Measurements from ENCODE around the gene SLFNL1. TPM values are rescaled to one million over a fixed set of nuclear protein-coding genes. Genes with fewer than 3 reads are reported as not detected.

The SLFNL1 gene
- total RNA-seq, 2 experiments from 2014 or later = 0.55 to 0.60 TPM

DNA sequence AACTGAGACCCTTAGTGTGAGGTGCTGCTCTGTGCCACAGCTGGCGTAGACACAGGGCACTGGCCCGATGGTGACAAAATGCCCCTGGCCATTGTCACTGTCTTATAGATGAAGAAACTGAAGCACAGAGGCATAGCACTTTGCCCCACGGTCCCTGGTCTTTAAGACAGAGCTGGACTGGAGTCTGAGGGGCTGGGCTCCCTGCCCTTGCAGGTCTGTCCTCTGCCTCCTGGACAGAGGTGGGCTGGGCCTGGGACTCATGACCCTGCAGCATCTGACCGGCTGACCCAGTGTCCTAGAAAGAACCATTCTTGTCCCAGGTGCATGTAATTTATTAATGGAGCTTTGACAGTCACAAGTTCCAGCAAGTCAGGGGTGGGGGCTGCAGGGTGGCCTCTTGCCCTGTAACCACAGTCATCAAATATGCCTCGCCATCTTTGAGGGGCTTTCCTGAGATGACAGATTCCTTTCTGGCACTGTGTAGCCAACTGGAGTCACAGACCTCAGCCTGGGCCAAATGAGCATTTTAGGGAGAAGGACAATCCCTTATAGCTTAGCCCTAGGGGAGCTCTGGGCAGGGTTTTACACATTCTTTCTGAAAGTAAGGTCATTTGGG lies 6.1 kb downstream of the SLFNL1 start:
- H3K36me3 Mint-ChIP-seq = peaks cover 17% of the 10 kb centered on the region
- DNase-seq = no peak
- H3K27ac Mint-ChIP-seq = peak overlapping the region; percentile 43
- H3K9me3 Mint-ChIP-seq = no peaks in the 10 kb centered on the region
- ATAC-seq (ENCODE audit: low read depth) = peak; percentile 22
- H3K4me3 Mint-ChIP-seq = no peak overlapping the region
- H3K27me3 Mint-ChIP-seq = no peaks in the 10 kb centered on the region
- POLR2A ChIA-PET = no interaction called here
- peaks cover 5% of the 10 kb centered on the region for H3K4me1 Mint-ChIP-seq

DNA sequence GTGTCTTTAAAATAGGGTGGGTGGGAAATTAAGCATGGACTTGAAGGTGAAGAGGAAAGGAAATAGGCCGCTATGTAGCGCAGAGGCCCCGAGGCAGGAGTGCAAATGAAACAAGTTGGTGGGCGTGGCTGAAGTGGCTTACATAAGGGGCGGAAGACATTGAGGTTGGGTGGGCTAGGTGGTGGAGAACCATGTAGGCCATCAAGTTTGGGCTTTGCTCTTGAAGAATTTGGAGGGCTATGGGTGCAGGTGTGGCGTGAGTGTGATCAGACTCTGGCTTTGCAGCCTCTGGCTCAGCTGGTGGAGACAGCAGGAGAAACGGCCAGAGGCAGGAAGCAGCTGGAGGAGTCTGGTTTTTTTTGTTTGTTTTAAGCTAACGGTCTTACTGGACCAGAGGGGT lies 6.7 kb downstream of the SLFNL1 start:
- DNase-seq = no peak
- peaks cover 21% of the 10 kb centered on the region for H3K36me3 Mint-ChIP-seq
- H3K27me3 Mint-ChIP-seq = no peaks in the 10 kb centered on the region
- no peaks in the 10 kb centered on the region for H3K9me3 Mint-ChIP-seq
- H3K4me1 Mint-ChIP-seq = peaks cover 5% of the 10 kb centered on the region
- peak overlapping the region; percentile 43 for H3K27ac Mint-ChIP-seq
- ATAC-seq (ENCODE audit: low read depth) = no peak
- POLR2A ChIA-PET = no interaction called here
- no peak overlapping the region for H3K4me3 Mint-ChIP-seq

DNA sequence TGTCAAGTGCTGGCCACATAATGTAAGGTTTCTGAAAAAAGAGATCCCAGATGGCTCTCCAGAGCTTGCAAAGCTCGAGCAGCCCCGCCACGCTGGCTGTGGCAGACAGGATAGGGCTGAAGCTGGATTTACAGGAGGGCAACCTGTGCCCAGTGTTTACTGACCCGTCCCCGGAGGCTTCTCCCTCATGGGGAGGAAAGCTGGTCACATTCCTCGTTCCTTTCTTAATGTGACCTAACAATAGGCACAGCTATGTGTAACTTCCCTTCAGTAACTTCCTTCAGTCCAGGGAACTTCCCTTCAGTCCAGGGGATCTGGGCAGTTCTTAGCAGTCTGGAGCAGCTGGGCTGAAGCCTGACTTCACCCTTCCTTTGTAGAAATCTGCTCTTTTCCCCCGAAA lies 7.7 kb downstream of the SLFNL1 start:
- no peaks in the 10 kb centered on the region for H3K9me3 Mint-ChIP-seq
- H3K4me3 Mint-ChIP-seq = no peak overlapping the region
- H3K27me3 Mint-ChIP-seq = no peaks in the 10 kb centered on the region
- H3K27ac Mint-ChIP-seq = peak overlapping the region; percentile 30
- peaks cover 20% of the 10 kb centered on the region for H3K36me3 Mint-ChIP-seq
- POLR2A ChIA-PET = no interaction called here
- DNase-seq = no peak
- H3K4me1 Mint-ChIP-seq = peaks cover 5% of the 10 kb centered on the region
- ATAC-seq (ENCODE audit: low read depth) = no peak

DNA sequence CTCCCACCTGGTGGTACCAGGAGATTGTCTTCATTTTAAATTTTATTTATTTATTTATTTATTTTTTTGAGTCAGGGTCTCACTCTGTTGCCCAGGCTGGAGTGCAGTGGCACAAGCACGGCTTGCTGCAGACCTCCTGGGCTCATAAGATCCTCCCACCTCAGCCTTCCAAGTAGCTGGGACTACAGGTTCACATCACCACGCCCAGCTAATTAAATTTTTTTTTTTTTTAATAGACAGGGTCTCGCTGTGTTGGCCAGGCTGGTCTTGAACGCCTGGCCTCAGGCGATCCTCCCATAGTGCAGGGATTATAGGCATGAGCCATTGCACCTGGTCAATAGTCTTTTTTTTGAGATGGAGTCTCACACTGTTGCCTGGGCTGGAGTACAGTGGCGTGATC lies 8.5 kb downstream of the SLFNL1 start:
- peaks cover 23% of the 10 kb centered on the region for H3K36me3 Mint-ChIP-seq
- no peak overlapping the region for H3K27ac Mint-ChIP-seq
- H3K4me1 Mint-ChIP-seq = peaks cover 5% of the 10 kb centered on the region
- H3K4me3 Mint-ChIP-seq = no peak overlapping the region
- ATAC-seq (ENCODE audit: low read depth) = no peak
- no peaks in the 10 kb centered on the region for H3K9me3 Mint-ChIP-seq
- POLR2A ChIA-PET = no interaction called here
- no peak for DNase-seq
- H3K27me3 Mint-ChIP-seq = no peaks in the 10 kb centered on the region

DNA sequence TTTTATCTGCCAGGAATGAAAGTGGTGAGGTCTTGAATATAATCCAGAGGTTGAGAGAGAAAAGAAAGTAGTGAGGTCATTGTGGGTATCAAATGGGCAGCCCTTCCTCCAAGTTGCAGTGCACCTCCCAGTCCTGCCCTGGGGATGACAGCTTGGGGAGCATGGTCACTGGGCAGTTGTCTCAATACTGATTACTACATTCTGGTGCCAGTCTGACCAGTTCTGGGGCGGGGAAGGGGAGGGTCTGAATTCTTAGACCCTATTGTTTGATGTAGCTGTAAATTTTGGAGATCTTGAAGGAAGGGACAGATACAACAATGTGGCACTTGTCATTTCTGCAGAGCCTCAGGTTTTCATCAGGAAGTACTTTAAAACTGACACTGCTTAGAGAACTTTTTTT lies 11.2 kb downstream of the SLFNL1 start:
- Mint-ChIP-seq H3K4me1 (peaks cover 5% of the 10 kb centered on the region), H3K36me3 (peaks cover 29% of the 10 kb centered on the region), H3K9me3 (no peaks in the 10 kb centered on the region), H3K27me3 (no peaks in the 10 kb centered on the region), H3K27ac (no peak overlapping the region), H3K4me3 (no peak overlapping the region)
- ATAC-seq (ENCODE audit: low read depth) (no peak), DNase-seq (no peak)
- POLR2A ChIA-PET = no interaction called here

DNA sequence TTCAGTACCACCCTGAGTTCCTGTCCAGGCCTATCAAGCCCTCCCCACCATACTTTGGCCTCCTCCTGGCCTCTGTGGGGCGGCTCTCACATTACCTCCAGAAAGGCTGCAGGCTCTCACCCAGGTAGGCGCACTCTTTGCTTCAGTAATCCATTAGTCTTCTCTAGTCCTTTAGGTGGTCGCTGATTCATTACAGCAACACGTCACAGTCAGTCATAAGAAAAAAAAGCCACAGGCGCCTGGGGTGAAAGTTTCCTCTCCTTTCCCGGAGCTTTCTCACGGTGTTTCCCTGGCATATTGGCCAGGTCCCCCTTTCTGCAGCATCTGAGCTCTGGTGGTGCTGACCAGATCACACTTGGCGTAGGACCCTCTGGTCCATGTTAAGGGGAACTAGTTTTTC lies 12.1 kb downstream of the SLFNL1 start:
- DNase-seq = no peak
- Mint-ChIP-seq H3K27me3 (no peaks in the 10 kb centered on the region), H3K4me1 (no peaks in the 10 kb centered on the region), H3K9me3 (no peaks in the 10 kb centered on the region), H3K4me3 (no peak overlapping the region), H3K36me3 (peaks cover 26% of the 10 kb centered on the region), H3K27ac (no peak overlapping the region)
- ATAC-seq (ENCODE audit: low read depth) = no peak
- POLR2A ChIA-PET = interaction anchor here (1.0 kb wide), 1 partner anchor 30 kb away, joined by 3 read pairs; the partner anchor contains the start of gene CTPS1

DNA sequence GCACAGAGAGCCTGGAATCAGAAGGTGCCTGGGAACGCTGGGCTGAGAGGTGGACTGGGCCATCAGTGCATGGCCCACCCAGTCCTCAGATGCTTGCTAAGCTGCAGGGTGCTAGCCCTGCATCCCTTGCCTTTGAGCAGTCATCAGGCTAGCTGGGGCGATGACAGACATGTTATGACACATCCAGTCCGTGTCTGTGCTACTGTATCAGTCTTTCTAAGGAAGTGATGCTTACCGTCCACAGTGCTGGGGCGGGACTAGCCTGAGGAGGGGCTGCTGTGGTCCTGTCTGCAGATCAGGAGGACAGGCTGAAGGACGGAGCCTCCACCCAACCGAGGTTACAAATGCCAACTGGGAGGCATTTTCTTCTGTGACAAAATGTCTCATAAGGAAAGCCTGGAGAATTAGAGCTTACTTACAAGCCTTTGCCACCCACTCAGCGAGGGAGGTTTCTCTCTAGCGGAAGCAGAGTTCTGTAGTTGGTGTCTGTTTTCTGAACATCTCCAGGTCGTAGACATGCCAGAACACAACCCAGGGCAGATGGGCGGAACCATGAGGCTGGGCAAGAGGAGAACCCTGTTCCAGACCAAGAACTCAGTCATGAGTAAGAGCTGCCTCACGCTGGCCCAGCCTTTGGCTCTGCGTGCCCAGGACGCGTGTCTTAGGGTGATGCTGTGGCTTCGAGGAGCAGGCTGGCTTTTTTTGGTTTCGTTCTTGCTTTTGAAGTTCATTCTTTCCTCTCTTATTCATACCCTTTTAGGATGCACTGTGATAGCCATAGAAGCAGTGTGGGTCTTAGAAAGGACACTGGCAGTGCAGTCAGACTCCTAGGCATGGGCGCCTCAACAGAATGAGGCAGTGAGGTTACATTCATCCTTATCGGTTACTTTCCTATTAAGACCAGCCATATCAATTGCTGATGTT lies 14.3 kb downstream of the SLFNL1 start:
- POLR2A ChIA-PET = no interaction called here
- Mint-ChIP-seq H3K27ac (no peak overlapping the region), H3K27me3 (no peaks in the 10 kb centered on the region)

DNA sequence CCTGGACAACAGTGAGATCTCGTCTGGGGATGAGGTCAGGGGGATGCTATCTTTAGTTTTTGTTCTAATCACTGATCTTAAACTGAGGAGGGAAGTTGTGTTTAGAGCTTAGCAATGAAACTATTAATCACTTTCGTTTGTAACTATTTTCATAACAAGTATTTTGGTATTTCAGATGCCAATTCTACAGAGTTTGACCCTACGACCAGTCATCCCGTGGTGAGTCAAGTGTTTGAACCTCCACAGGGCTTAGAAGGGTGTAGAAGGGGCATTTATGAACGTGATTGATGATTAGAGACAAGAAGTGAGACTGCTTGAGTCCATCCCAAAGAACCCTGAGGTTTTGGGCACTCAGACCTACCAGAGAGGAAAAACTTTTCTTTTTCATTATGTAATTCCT lies 15.6 kb downstream of the SLFNL1 start:
- Mint-ChIP-seq H3K9me3 (no peaks in the 10 kb centered on the region), H3K36me3 (peaks cover 44% of the 10 kb centered on the region), H3K27me3 (no peaks in the 10 kb centered on the region), H3K27ac (peak overlapping the region; percentile 67), H3K4me1 (peaks cover 24% of the 10 kb centered on the region), H3K4me3 (no peak overlapping the region)
- no peak for ATAC-seq (ENCODE audit: low read depth)
- POLR2A ChIA-PET = no interaction called here
- DNase-seq = no peak

More for the DNA sequence above, 14.3 kb downstream of the SLFNL1 start:
- ATAC-seq (ENCODE audit: low read depth) (no peak), DNase-seq (no peak)
- no peaks in the 10 kb centered on the region for H3K9me3 Mint-ChIP-seq
- no peak overlapping the region for H3K4me3 Mint-ChIP-seq
- H3K4me1 Mint-ChIP-seq = peaks cover 19% of the 10 kb centered on the region
- H3K36me3 Mint-ChIP-seq = peaks cover 43% of the 10 kb centered on the region

DNA sequence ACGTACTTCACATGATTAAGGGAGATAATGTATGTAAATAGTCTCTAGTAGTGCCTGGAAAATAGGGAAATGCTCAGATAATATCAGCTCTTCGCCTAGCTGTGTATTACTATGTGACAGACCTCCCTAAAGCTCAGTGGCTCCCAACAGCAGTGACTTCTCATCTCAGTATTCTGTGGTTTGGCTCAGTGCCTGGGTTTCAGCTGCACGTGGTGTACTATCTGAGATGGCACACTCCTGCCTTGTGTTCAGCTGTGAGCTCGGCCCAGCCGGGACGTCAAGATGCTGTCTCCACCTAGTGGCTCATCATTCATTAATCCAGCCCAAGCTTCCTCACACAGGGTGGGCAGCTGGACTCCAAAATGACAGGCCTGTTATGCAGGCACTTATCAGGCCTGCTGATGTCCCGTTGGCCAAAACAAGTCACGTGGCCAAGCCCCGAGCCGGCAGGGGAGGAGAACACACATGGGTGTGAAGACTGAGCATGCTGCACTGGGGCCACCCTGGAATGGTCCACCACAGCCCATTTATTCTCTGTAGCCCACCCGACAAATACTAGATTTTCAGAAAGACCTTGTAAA lies 17.8 kb downstream of the SLFNL1 start:
- Mint-ChIP-seq H3K36me3 (peaks cover 47% of the 10 kb centered on the region), H3K27ac (peak overlapping the region; percentile 53), H3K27me3 (no peaks in the 10 kb centered on the region), H3K4me3 (no peak overlapping the region), H3K9me3 (no peaks in the 10 kb centered on the region), H3K4me1 (peaks cover 24% of the 10 kb centered on the region)
- POLR2A ChIA-PET = interaction anchor here (0.5 to 3.5 kb wide), 6 partner anchors 10 to 142 kb away, joined by 3 to 22 read pairs (median 5); partner anchors contain the start of genes CITED4 and CTPS1
- ATAC-seq (ENCODE audit: low read depth) (peak; percentile 99), DNase-seq (peak; percentile 65)

DNA sequence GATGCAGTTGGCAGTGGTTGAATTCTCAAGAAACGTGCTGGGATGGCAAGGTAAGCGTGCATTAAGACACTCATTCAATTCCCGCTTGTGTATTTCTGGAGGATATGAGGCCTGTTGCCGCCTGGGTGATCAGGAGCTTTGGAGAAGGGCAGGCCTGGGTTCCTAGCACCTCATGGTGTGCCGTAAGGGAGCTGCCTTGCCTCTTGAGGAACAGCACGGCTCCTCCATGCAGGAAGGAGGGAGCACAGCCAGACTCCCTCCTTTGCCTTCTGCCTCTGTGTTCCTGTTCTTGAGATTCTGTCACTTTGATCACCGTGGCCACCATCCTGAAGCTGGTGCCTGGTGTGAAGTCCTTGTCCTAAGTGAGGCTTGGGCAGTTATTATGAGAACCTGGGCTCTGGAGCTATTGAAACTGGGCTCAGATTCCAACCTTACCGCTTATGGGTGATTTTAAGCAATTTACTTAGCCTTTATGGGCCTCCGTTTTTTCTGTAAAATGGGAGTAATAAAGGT lies 18.3 kb downstream of the SLFNL1 start:
- H3K27ac Mint-ChIP-seq = peak overlapping the region; percentile 53
- DNase-seq (no peak), ATAC-seq (ENCODE audit: low read depth) (no peak)
- peaks cover 46% of the 10 kb centered on the region for H3K36me3 Mint-ChIP-seq
- POLR2A ChIA-PET = interaction anchor here (0.5 to 3.5 kb wide), 6 partner anchors 10 to 141 kb away, joined by 3 to 22 read pairs (median 5); partner anchors contain the start of genes CITED4 and CTPS1
- H3K27me3 Mint-ChIP-seq = no peaks in the 10 kb centered on the region
- no peak overlapping the region for H3K4me3 Mint-ChIP-seq
- peaks cover 26% of the 10 kb centered on the region for H3K4me1 Mint-ChIP-seq
- H3K9me3 Mint-ChIP-seq = no peaks in the 10 kb centered on the region

DNA sequence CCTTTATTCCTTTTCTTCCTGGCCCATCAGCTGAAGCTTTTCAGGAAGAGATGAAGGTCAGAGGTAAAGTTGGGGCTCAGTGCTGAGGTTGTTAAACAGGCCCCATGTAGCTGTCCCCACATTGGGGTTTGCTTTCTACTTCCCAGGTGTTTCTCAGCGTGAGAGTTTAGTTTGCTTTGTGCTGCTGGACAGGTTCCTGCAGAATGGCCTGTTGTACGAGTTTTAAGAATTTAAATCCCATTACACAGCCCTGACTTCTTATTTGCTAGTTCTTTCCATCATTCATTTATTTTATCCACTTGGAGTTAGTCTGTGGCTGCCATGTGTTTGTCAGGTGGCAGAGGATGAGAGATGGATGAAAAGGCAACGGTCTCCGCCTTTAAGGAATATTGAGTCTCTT lies 22.9 kb downstream of the SLFNL1 start:
- H3K9me3 Mint-ChIP-seq = no peaks in the 10 kb centered on the region
- ATAC-seq (ENCODE audit: low read depth) (no peak), DNase-seq (no peak)
- POLR2A ChIA-PET = interaction anchor here (0.6 kb wide), 1 partner anchor 319 kb away, joined by 3 read pairs; no protein-coding TSS in a partner anchor
- H3K4me1 Mint-ChIP-seq = peaks cover 23% of the 10 kb centered on the region
- no peak overlapping the region for H3K27ac Mint-ChIP-seq
- no peaks in the 10 kb centered on the region for H3K27me3 Mint-ChIP-seq
- H3K4me3 Mint-ChIP-seq = no peak overlapping the region
- H3K36me3 Mint-ChIP-seq = peaks cover 48% of the 10 kb centered on the region

DNA sequence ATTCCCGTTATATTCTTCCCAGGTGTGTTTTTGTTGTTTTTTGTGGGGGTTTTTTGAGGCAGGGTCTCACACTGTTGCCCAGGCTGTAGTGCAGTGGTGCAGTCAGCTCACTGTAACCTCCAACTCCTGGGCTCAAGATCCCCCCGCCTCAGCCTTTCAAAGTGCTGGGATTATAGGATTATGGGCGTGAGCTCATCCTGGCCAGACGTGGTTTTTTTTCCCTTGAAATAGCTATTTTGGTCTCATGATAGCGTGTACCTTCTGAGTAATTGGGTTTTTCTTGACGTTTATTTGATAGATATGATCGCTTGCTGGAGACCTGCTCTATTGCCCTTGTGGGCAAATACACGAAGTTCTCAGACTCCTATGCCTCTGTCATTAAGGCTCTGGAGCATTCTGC lies 24.4 kb downstream of the SLFNL1 start:
- POLR2A ChIA-PET = interaction anchor here (0.9 kb wide), 1 partner anchor 17 kb away, joined by 3 read pairs; no protein-coding TSS in a partner anchor
- DNase-seq (no peak), ATAC-seq (ENCODE audit: low read depth) (no peak)
- no peak overlapping the region for H3K4me3 Mint-ChIP-seq
- H3K36me3 Mint-ChIP-seq = peaks cover 38% of the 10 kb centered on the region
- no peaks in the 10 kb centered on the region for H3K27me3 Mint-ChIP-seq
- H3K9me3 Mint-ChIP-seq = no peaks in the 10 kb centered on the region
- H3K4me1 Mint-ChIP-seq = peaks cover 10% of the 10 kb centered on the region
- H3K27ac Mint-ChIP-seq = no peak overlapping the region

DNA sequence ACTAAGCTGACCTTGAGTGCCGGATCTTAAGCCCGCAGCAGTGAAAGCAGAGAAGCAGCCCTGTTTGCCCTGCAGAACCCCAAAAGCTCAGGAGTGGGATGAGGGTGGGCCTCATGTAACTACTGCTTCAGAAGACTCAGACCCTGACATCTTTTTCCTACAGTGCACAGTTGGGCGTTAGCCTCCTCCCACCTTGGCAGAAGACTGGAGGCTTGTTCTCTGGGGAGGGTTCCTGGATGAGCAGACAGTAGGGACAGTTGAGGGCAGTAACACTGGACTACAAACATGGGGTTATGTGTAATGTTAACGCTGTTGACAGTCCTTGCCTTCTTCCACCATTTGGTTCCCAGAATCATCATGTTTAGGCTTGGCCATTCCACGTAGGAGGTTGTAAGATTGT lies 32.5 kb downstream of the SLFNL1 start:
- DNase-seq = no peak
- no peaks in the 10 kb centered on the region for H3K27me3 Mint-ChIP-seq
- H3K9me3 Mint-ChIP-seq = no peaks in the 10 kb centered on the region
- peaks cover 7% of the 10 kb centered on the region for H3K4me1 Mint-ChIP-seq
- POLR2A ChIA-PET = no interaction called here
- no peak overlapping the region for H3K27ac Mint-ChIP-seq
- no peak for ATAC-seq (ENCODE audit: low read depth)
- peaks cover 42% of the 10 kb centered on the region for H3K36me3 Mint-ChIP-seq
- H3K4me3 Mint-ChIP-seq = no peak overlapping the region
